Choroid plexus epithelial cell (primary cell): ENCODE data around the gene HSPA12B.

Experiments
- DNase-seq: peaks from one replicate; pipeline ENCODE4 v3.0.0-alpha.2; 2010; ENCODE audit warnings: low read depth
- H3K4me3 ChIP-seq: 2 replicates; pipeline ENCODE4 v1.5.1; 2011; ENCODE audit warnings: low read depth, mild to moderate bottlenecking, control low read depth, low read length, moderate library complexity
- CTCF ChIP-seq: conservative IDR thresholded peaks from 2 replicates; pipeline ENCODE4 v1.5.1; 2011; ENCODE audit warnings: low read depth, mild to moderate bottlenecking, control low read depth, inconsistent platforms, low read length, moderate library complexity

HSPA12B gene

GRCh38 chr20:3691306-3691705 is 41.2 kb upstream of the HSPA12B start:
- no peak for TF ChIP-seq CTCF
- no peak for DNase-seq
- no peak overlapping the region for H3K4me3 ChIP-seq

GRCh38 chr20:3691897-3692296 is 40.6 kb upstream of the HSPA12B start:
- DNase-seq = no peak
- no peak for TF ChIP-seq CTCF
- no peak overlapping the region for H3K4me3 ChIP-seq

GRCh38 chr20:3692706-3693294 is 39.7 kb upstream of the HSPA12B start:
- no peak overlapping the region for H3K4me3 ChIP-seq
- TF ChIP-seq CTCF = no peak
- DNase-seq = no peak

- H3K4me3 ChIP-seq = no peak overlapping the region
- DNase-seq = no peak
- no peak for TF ChIP-seq CTCF
Measured at GRCh38 chr20:3693376-3693775, 39.1 kb upstream of the HSPA12B start.

- DNase-seq = no peak
- H3K4me3 ChIP-seq = no peak overlapping the region
- no peak for TF ChIP-seq CTCF
Measured at GRCh38 chr20:3694864-3695263, 37.6 kb upstream of the HSPA12B start.

GRCh38 chr20:3696200-3696599 is 36.3 kb upstream of the HSPA12B start:
- DNase-seq = no peak
- peak; percentile 65 for TF ChIP-seq CTCF
- H3K4me3 ChIP-seq = no peak overlapping the region
